SK-N-SH treated with all-trans-retinoic acid at 6 μM for 48 hours (cell line): ENCODE measurements around the gene NDUFA11.

Experiments used
- ATAC-seq: fragments of 200-7000 bp; cut with Tn5 transposase; 3 replicates; pipeline ENCODE4 v1.9.1; 2020; ENCODE audit warnings: mild to moderate bottlenecking, moderate library complexity
- ARNTL ChIP-seq: fragments of 450-650 bp; formaldehyde crosslinking; IDR thresholded peaks from 2 replicates; pipeline ENCODE4 v1.5.0; 2020; ENCODE audit warnings: low read depth, mild to moderate bottlenecking, moderate library complexity, borderline replicate concordance
- BACH2 ChIP-seq: fragments of 250-450 bp; sonication (Bioruptor Pico); IDR thresholded peaks from 2 replicates; pipeline ENCODE4 v1.9.0; 2021; ENCODE audit warnings: mild to moderate bottlenecking, borderline replicate concordance
- CREB5 ChIP-seq: fragments of 250-450 bp; sonication (Bioruptor Pico); IDR thresholded peaks from 2 replicates; pipeline ENCODE4 v1.5.1; 2020; ENCODE audit warnings: low read depth, mild to moderate bottlenecking, moderate library complexity
- CSDC2 ChIP-seq: fragments of 250-450 bp; sonication (Bioruptor Pico); IDR thresholded peaks from 2 replicates; pipeline ENCODE4 v1.5.0; 2020; ENCODE audit warnings: mild to moderate bottlenecking, moderate library complexity
- ESRRG ChIP-seq: fragments of 250-450 bp; sonication (Bioruptor Pico); IDR thresholded peaks from 2 replicates; pipeline ENCODE4 v1.6.1; 2021; ENCODE audit warnings: mild to moderate bottlenecking
- GLIS3 ChIP-seq: fragments of 250-450 bp; sonication (Bioruptor Pico); IDR thresholded peaks from 2 replicates; pipeline ENCODE4 v1.5.0; 2020; ENCODE audit warnings: mild to moderate bottlenecking, moderate library complexity
- ISL1 ChIP-seq: fragments of 250-450 bp; sonication (Bioruptor Pico); IDR thresholded peaks from 2 replicates; pipeline ENCODE4 v2.1.2; 2022; ENCODE audit warnings: mild to moderate bottlenecking, moderate library complexity
- OSR1 ChIP-seq: fragments of 250-450 bp; sonication (Bioruptor Pico); IDR thresholded peaks from 2 replicates; pipeline ENCODE4 v1.8.0; 2022; ENCODE audit warnings: moderate library complexity, mild to moderate bottlenecking, inconsistent platforms
- PATZ1 ChIP-seq: fragments of 250-450 bp; sonication (Bioruptor Pico); IDR thresholded peaks from 2 replicates; pipeline ENCODE4 v1.8.0; 2020; ENCODE audit warnings: mild to moderate bottlenecking, moderate library complexity, borderline replicate concordance
- POU6F1 ChIP-seq: fragments of 250-450 bp; sonication (Bioruptor Pico); IDR thresholded peaks from 2 replicates; pipeline ENCODE4 v1.8.0; 2021; ENCODE audit warnings: low read depth, mild to moderate bottlenecking, moderate library complexity, borderline replicate concordance
- PPARA ChIP-seq: fragments of 250-450 bp; sonication (Bioruptor Pico); IDR thresholded peaks from 2 replicates; pipeline ENCODE4 v1.5.0; 2020; ENCODE audit warnings: mild to moderate bottlenecking, borderline replicate concordance
- RARB ChIP-seq: fragments of 250-450 bp; sonication (Bioruptor Pico); IDR thresholded peaks from 2 replicates; pipeline ENCODE4 v1.8.0; 2021; ENCODE audit warnings: mild to moderate bottlenecking, moderate library complexity
- SNAI2 ChIP-seq: fragments of 250-450 bp; sonication (Bioruptor Pico); IDR thresholded peaks from 2 replicates; pipeline ENCODE4 v1.5.0; 2020; ENCODE audit warnings: mild to moderate bottlenecking, moderate library complexity
- TCF4 ChIP-seq: fragments of 250-450 bp; sonication (Bioruptor Pico); IDR thresholded peaks from 2 replicates; pipeline ENCODE4 v1.8.0; 2021; ENCODE audit warnings: mild to moderate bottlenecking, moderate library complexity, borderline replicate concordance
- TOX ChIP-seq: fragments of 250-450 bp; sonication (Bioruptor Pico); IDR thresholded peaks from 2 replicates; pipeline ENCODE4 v1.8.0; 2021; ENCODE audit warnings: mild to moderate bottlenecking, moderate library complexity, borderline replicate concordance
- ZC3H10 ChIP-seq: fragments of 250-450 bp; sonication (Bioruptor Pico); IDR thresholded peaks from 2 replicates; pipeline ENCODE4 v1.5.1; 2021; ENCODE audit warnings: mild to moderate bottlenecking, moderate library complexity
- ZFP3 ChIP-seq: fragments of 250-450 bp; sonication (Bioruptor Pico); IDR thresholded peaks from 2 replicates; pipeline ENCODE4 v1.5.0; 2020; ENCODE audit warnings: mild to moderate bottlenecking, moderate library complexity
- ZFP30 ChIP-seq: fragments of 450-650 bp; formaldehyde crosslinking; IDR thresholded peaks from 2 replicates; pipeline ENCODE4 v1.5.0; 2022; ENCODE audit warnings: mild to moderate bottlenecking, moderate library complexity
- ZNF565 ChIP-seq: fragments of 450-650 bp; formaldehyde crosslinking; conservative IDR thresholded peaks from 2 replicates; pipeline ENCODE4 v1.5.0; 2020; ENCODE audit warnings: low read depth, mild to moderate bottlenecking, moderate library complexity
- ZNF70 ChIP-seq: fragments of 450-650 bp; formaldehyde crosslinking; IDR thresholded peaks from 2 replicates; pipeline ENCODE4 v1.5.0; 2020; ENCODE audit warnings: mild to moderate bottlenecking, moderate library complexity
- TF ChIP-seq, protein P1 (sequence below): fragments of 250-450 bp; sonication (Bioruptor Pico); IDR thresholded peaks from 2 replicates; pipeline ENCODE4 v1.5.0; 2020; ENCODE audit warnings: mild to moderate bottlenecking, moderate library complexity
- TF ChIP-seq, protein P2 (sequence below): fragments of 250-450 bp; sonication (Bioruptor Pico); IDR thresholded peaks from 2 replicates; pipeline ENCODE4 v1.5.1; 2021; ENCODE audit warnings: mild to moderate bottlenecking, moderate library complexity

Gene NDUFA11

DNA sequence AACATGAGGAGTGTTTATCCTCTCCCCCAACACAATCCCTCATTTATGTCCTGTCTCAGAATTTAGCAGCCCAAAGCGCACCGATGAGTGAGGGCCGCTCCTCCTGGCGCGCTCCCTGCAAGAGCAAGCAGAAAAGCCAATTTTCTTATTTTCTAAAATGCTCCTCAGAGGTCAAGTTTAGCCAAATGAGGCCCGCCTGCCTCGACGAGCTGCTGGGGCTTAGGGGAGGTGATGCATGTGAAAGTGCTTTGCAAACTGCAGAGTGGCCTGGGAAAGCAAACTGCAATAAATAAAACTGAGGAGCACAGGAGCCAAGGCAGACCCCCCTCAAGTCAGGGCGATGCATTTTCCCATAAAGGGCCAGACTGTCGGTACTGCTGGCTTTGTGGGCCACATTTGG lies 39.5 kb upstream of the NDUFA11 start:
- ATAC-seq = no peak
- TF ChIP-seq, protein P1, sequence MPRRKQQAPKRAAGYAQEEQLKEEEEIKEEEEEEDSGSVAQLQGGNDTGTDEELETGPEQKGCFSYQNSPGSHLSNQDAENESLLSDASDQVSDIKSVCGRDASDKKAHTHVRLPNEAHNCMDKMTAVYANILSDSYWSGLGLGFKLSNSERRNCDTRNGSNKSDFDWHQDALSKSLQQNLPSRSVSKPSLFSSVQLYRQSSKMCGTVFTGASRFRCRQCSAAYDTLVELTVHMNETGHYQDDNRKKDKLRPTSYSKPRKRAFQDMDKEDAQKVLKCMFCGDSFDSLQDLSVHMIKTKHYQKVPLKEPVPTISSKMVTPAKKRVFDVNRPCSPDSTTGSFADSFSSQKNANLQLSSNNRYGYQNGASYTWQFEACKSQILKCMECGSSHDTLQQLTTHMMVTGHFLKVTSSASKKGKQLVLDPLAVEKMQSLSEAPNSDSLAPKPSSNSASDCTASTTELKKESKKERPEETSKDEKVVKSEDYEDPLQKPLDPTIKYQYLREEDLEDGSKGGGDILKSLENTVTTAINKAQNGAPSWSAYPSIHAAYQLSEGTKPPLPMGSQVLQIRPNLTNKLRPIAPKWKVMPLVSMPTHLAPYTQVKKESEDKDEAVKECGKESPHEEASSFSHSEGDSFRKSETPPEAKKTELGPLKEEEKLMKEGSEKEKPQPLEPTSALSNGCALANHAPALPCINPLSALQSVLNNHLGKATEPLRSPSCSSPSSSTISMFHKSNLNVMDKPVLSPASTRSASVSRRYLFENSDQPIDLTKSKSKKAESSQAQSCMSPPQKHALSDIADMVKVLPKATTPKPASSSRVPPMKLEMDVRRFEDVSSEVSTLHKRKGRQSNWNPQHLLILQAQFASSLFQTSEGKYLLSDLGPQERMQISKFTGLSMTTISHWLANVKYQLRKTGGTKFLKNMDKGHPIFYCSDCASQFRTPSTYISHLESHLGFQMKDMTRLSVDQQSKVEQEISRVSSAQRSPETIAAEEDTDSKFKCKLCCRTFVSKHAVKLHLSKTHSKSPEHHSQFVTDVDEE = no peak
- no peak for TF ChIP-seq ZNF70
- TF ChIP-seq BACH2 (CRISPR knock-in tag) = no peak
- no peak for TF ChIP-seq CREB5 (CRISPR knock-in tag)
- no peak for TF ChIP-seq POU6F1 (CRISPR knock-in tag)
- no peak for TF ChIP-seq OSR1 (CRISPR knock-in tag)
- no peak for TF ChIP-seq ZFP30 (CRISPR knock-in tag)
- TF ChIP-seq CSDC2 (CRISPR knock-in tag) = no peak
- TF ChIP-seq RARB (CRISPR knock-in tag) = no peak
- no peak for TF ChIP-seq ZFP3 (CRISPR knock-in tag)
- TF ChIP-seq, protein P2, sequence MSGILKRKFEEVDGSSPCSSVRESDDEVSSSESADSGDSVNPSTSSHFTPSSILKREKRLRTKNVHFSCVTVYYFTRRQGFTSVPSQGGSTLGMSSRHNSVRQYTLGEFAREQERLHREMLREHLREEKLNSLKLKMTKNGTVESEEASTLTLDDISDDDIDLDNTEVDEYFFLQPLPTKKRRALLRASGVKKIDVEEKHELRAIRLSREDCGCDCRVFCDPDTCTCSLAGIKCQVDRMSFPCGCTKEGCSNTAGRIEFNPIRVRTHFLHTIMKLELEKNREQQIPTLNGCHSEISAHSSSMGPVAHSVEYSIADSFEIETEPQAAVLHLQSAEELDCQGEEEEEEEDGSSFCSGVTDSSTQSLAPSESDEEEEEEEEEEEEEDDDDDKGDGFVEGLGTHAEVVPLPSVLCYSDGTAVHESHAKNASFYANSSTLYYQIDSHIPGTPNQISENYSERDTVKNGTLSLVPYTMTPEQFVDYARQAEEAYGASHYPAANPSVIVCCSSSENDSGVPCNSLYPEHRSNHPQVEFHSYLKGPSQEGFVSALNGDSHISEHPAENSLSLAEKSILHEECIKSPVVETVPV (CRISPR knock-in tag) = no peak
- TF ChIP-seq GLIS3 (CRISPR knock-in tag) = no peak
- TF ChIP-seq PPARA (CRISPR knock-in tag) = no peak
- TF ChIP-seq SNAI2 (CRISPR knock-in tag) = no peak
- TF ChIP-seq ARNTL = no peak
- TF ChIP-seq ESRRG (CRISPR knock-in tag) = no peak
- no peak for TF ChIP-seq ISL1 (CRISPR knock-in tag)
- TF ChIP-seq, all 23 proteins: peak for 0

- TF ChIP-seq CSDC2 (CRISPR knock-in tag) (no peak), TOX (CRISPR knock-in tag) (no peak), ARNTL (no peak), ISL1 (CRISPR knock-in tag) (no peak), PPARA (CRISPR knock-in tag) (no peak), POU6F1 (CRISPR knock-in tag) (no peak), ZNF565 (CRISPR knock-in tag) (no peak), ZFP3 (CRISPR knock-in tag) (no peak), OSR1 (CRISPR knock-in tag) (no peak), ZC3H10 (CRISPR knock-in tag) (no peak), CREB5 (CRISPR knock-in tag) (no peak), TCF4 (no peak), BACH2 (CRISPR knock-in tag) (no peak), ZNF70 (no peak), PATZ1 (no peak)
- TF ChIP-seq, protein P1 = no peak
- TF ChIP-seq, protein P2 (CRISPR knock-in tag) = no peak
- ATAC-seq = no peak
These were observed 38.1 kb upstream of the NDUFA11 start for GRCh38 chr19:5941673-5942072.
